ENCODE measurements around the gene DNMT3A.

The DNMT3A gene

DNA sequence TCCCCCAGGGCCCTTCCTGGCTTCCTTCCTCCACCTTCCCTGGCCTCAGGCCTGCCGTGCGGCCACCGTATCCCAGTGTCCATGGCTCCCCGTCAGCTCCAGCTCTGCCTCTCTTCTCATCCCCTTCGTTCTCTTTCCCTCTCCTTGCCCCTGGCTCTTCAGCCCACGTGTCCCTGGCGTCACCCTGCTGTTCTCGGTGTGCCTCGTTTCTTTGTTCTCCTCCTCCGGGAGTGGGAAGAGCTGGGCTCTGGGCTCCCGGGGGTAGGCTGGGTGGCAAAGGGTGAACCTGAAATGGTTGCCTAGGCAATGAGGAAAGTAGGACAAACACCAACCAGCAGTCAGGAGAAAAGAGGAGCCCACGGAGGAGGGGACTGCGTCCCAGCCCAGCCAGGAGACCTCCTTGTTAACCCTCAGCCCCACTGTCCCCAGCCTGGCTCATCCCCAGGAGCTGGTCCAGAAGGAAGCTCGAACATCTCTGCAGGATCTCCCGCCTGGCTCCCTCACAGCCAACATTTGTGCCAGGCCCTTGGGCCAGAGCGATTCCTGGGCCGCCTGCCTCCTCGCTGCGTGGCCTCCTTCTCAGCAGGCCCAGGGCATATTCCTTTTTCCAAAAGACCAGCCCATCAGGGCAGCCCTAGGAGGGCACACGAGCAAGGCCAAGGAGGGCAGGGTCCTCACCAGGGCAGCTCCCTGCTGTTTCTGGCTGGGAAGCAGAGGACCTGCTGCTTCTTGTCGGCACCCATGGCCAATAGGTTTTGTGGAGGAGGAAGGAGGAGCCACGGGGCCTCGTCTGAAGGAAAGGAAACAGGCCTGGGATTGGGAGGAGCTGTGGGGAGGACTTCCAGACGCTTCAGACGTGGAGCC, 30.9 kb upstream of the DNMT3A start:
- no peak for DNase-seq (ENCODE audit: low spot score)

DNA sequence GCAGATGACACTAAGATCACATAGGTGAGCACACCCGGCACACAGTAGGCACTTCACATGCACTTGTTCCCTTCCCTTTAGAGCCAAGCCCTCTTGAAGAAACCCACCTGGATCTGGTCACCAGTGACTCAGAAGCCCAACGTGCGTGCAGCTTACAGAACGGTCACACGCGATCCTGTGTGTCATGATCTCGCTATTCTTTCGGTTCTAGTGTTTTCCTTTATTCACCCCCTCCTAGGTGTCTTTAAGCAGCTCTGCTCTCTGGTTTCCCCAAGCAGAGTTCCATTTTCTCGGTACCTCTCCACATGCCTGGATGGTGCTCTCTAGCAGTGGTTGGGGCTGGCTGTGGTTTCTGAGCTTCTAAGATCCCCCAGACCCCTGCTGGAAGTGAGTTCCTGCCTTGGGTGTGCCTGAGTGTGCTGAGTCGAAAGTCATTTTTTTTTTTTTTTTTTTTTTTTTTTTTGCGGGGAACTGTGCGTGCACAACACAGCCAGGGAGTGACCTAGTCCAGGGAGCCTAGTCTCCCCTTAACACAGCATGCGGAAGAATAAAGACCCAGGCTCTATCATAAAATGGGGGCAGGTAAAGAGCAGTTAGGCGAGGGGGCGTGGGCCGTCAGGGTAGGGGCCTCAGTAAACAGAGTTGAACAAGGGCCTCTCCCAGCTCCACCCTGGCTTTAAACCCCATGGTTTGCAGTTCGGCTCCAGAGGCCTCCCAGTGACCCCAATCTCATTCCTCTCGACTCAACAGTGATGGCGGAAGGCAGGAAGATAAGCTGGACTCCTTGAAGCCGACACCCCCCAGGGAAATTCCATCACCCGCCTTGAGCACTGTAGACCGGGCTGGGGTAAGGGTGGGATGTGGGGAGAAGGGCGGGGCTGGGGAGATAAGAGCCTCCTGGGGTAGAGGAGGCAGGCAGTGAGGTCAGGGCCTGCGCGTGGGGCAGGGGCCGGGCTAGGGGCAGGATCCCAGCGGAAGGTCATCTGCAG, 29.8 kb upstream of the DNMT3A start:
- no peak for DNase-seq (ENCODE audit: low spot score)

DNA sequence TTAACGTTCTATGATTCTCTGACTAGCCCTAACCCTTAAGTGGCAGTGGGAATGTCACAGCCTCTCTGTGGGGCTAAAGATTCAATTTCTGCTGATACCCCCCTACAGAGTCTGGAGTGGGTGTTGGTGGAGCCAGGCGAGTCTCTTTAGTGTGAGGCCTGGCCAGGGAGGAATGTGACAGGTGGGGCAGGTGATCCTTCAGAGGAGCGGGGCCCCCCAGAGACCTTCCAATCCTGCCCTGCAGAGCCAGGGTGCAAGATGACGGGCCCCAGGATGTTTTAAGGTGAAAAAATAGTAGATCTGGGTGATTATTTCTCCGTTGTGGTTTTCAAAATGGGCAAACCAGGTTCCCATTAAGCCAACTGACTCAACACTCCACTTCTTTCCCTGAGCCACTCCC, 28.2 kb upstream of the DNMT3A start:
- DNase-seq (ENCODE audit: low spot score), result no peak

DNA sequence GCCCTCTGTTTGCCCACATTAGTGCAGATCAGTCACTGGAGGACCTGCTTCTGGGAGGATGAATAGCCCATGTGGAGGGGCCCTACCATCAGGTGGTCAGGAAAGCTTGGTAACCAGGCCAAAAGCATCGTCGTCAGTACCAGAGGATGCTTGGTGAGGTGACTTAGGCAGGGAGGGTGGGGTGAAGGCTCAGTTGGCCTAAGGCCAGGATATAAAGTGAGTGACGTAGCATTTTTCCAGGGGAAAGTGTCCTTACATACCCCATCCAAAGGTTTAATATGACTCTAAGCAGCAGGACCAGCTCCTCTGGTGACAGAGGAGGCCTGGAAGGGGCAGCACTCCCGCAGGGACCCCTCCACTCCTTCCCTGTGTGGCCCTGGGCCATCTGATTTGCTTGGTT, 27.7 kb upstream of the DNMT3A start:
- no peak for DNase-seq (ENCODE audit: low spot score)

DNA sequence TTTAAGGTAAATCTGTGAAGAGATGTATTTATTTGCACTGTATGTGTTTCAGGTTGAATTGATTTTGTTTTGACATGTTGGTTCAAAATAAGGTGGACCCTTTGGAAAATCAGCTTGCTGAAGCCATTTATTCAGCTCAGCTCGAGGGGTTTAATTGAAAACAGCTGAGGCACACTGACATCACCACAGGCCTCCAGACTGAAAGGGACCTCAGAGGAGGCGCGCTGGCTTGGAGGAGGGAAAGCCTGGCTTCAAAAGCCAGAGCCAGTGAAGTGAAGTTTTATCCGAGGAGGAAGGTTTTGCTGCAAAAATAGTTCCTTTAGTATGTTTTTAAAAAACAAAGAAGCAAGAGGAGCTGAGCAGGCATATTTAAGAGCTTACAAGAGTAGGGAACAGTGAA, 26.9 kb upstream of the DNMT3A start:
- no peak for DNase-seq (ENCODE audit: low spot score)

DNA sequence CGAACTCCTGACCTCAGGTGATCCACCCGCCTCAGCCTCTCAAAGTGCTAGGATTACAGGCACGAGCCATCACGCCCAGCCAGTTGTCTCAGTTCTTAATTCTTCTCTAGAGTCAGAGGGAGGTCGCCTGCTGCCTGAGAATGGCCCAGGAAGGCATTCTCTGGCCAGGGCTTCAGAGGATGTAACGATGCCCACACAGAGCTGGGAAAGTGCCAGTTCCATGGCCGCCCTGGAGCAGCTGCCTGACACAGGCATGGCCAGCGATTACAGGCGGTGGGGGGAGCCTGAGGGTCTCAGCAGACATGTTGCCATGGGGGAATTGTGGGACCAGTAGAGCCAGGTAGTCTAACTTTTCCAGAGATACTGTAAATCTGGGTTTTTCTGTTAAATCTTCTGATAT, 25.6 kb upstream of the DNMT3A start:
- DNase-seq (ENCODE audit: low spot score), result no peak

DNA sequence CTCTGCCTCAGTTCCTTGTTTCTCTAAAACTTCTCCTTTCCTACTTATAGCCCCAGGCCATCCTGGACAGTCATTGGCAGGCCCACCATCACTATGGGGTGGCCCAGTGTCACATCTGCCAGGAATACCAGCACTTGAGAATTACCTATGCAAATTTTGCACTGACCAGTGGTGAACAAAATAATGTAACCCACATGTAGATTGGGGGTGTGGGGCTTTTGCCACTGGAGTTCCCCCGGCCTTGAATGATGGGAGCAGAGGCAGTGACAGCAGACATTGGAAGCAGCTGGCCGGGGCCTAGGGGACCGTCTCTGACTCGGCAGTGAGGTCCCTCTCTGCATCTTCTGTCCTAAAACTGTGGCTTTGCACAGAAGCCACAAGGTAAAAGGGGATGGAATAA, 24.9 kb upstream of the DNMT3A start:
- DNase-seq (ENCODE audit: low spot score), result no peak

DNA sequence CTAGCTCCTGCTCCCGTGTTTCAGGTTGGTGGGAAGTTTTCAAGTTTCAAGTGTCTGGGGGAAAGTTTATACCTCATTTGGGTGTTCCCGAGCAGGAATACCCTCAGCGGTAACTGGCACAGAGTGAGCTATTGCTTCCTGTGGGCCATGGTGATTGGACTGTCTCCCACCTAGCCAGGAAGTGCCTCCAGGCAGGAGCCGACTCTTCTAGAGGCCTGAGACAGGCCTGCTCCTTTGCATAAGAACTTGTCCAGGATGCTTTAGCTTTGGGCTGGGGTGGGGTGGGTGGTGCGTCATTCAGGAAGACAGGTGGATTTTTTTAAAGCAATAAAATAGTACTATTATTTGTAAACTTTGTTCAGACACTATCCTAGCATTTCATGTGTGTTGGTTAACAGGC, 23.5 kb upstream of the DNMT3A start:
- DNase-seq (ENCODE audit: low spot score), result no peak

DNA sequence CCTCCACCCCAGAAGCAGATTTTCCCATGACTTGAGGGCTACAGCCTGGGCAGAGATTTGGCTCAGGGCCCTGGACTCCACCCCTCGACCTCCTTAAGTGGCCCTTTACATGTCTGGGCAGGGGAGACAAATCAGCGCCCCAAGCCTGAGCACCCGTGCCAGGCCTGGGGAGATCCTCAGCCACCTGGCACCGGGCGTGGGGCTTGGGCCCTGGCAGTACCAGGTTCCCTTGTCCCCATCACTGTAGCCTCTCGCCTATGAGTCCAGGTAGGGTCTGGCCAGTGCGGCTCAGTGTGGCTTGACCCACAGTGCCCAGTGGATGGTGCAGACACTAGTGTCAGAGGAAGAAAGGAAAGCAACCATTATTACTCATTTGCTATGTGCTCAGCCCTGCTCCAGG, 22.0 kb upstream of the DNMT3A start:
- DNase-seq (ENCODE audit: low spot score), result no peak

DNA sequence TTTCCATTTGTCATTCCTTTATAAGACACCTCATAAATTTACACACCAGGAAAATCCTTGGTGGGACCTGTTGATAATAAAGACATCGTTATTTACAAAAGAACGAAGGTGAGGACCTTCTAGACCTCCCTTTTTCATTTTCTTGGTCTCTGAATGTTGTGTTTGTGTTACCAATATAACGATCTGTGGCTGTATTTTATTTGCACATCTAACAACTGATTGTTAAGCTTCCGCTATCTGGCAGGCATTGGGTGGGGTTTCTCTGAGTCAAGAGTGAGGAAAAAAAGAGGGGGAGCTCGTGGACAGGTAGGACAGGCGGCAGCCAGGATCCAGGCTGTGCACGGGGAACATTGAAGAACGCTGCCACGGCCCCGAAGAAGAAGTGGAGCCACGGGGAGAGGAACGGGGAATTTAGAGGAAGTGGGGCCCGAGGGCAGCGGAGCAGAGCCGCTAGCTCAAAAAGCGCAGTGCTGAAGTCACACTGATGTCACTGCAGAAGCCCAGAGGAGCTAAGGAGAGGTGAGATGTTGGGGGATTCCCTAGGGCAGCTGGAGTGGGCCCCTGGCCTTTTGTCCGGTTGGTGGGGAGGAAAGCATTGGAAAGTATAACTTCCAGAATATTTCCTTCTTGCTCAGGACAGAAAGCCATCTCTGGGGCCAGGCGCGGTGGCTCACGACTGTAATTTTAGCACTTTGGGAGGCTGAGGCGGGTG, 20.9 kb upstream of the DNMT3A start:
- peak; percentile 59 for DNase-seq (ENCODE audit: low spot score)

DNA sequence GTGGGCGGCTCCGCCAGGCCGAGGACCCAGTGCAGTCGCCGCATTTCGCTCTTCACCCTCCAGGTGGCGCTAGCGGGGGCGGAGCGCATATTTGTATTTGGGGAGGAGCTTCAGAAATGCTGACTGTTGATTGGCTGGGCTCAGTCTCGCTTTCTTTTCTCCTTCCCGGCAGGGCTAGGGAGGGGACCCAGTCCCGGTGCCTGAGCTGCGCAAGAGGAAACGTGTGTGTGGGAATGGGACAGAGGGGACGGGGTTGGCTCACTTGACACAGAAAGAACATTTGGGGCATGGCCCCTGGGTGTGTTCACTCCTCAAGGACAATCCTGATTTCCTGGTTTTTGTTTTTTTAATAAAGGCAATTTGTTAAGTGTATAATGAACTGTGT, 20.3 kb upstream of the DNMT3A start:
- DNase-seq (ENCODE audit: low spot score), result peak; percentile 95

DNA sequence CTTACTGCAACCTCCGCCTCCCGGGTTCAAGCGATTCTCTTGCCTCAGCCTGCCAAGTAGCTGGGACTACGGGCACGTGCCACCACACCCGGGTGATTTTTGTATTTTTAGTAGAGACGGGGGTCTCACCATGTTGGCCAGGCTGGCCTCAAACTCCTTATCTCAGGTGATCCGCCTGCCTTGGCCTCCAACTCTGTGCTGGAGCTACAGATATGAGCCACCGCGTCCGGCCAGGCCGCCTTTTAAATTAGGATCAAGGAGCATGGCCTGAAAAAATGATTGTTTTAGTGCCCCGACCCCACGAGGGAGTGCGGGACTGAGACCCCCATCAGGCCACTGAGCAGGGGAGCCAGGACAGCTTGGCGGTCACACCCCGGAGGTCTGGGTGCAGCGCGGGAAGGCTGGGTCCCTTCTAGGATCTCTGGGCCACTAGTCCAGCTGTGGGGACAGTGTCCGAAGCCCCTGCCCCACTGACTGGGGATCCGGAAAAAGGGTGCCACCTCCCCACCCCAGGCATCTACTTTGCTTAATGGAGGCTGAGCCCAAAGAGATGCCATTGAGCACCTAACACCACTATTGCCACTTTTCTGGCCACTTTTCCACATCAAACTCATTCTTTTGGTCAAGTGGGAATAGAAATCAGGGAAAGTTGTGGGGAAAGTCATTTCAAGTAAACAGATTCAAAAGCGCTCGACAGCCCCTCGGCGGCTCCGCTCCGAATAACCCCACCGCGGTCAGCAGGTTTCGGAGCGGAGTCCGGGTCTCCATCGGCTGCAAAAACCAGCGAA, 19.7 kb upstream of the DNMT3A start:
- no peak for DNase-seq (ENCODE audit: low spot score)

DNA sequence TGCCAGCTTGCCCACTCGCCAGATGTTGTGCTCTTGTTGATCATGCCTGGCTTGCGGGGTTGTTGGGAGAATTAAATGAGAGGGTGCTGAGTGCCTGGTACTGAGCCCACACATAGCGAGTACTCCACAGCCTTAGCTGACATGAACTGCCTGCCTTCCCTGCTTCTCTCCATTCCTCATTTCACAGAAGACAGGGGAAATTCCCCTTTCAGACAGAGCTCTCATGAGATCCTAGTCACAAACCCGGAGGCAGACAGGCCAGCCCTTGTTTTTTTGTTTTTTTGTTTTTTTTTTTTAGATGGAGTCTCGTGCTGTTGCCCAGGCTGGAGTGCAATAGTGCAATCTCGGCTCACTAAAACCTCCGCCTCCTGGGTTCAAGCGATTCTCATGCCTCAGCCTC, 17.1 kb upstream of the DNMT3A start:
- DNase-seq (ENCODE audit: low spot score), result no peak

DNA sequence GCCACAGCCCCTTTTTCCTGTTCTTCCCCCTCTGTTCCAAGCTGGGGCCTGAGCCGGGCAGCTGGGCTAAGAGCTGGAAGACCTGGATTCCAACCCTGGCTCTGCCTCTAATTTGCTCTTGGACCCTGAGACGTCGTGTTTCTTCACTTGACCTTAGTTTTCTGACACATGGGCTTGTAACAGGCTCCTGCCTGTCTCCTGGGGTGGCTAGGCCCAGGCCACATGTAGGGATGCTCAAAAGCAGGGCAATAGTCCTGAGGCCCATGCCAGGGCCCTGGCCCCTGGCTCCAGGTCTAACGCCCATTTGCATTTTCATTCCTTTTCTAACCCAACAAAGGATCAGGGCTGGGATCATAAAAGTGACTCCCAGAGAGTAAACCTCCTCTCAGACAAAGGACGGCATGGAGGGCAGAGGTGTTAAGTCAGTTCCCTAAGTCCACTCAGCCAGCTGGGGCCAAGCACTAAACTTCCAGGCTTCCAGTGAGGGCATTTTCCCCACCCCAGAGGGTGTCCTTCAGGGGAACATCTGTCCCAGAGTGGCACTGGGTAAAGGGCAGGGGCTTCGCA, 16.6 kb upstream of the DNMT3A start:
- no peak for DNase-seq (ENCODE audit: low spot score)

DNA sequence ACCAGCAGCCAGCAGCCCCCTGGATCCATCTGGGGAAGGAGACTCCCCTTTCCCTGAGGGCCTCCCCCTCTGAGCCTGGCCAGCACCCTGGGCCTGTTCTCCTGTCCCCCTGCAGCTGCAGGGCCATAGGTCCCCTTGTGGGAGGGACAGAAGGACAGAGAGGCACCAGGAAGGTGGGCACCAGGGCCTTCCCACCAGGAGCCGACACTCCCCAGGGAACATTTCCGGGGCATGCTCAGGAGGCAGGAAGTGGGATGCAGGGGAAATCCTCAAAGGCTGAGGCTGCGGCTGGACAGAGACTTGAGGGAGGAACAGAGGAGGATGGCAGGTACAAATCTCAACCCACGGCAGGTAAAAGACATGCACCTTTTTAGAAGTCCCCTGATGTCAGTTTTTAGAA, 14.4 kb upstream of the DNMT3A start:
- DNase-seq (ENCODE audit: low spot score), result no peak

DNA sequence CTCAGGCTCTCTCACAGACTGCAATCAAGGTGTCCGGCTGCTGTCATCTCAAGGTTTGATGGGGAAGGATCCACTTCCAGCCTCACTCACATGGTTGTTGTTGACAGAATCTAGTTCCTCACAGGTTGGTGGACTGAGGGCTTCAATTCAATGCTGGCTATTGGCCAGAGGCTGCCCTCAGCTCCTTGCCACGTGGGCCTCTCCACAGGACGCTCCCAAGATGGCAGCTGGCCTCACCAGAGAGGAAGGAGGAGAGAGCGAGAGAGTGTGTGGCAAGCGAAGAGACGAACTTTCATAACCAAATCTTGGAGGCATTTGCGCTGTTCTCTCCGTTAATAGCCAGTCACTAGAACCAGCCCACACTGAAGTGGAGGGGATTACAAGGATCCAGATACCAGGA, 13.5 kb upstream of the DNMT3A start:
- DNase-seq (ENCODE audit: low spot score), result no peak

DNA sequence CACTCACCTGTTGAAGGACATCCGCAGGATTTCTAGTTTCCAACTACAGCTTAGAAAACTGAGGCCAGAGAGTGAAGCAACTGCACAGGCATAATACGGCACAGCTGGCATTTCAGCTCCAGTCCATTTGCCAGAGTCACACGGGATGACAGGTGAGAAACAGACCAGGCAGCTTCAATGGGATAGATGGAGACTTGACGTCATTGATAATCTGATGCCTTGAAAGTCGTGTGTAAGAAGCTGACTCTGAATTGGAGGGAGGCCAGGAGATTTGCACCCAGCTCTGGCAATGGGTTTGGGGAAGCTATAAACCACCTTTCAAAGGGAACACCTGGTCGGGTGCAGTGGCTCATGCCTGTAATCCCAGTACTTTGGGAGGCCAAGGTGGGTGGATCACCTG, 12.4 kb upstream of the DNMT3A start:
- DNase-seq (ENCODE audit: low spot score), result no peak

DNA sequence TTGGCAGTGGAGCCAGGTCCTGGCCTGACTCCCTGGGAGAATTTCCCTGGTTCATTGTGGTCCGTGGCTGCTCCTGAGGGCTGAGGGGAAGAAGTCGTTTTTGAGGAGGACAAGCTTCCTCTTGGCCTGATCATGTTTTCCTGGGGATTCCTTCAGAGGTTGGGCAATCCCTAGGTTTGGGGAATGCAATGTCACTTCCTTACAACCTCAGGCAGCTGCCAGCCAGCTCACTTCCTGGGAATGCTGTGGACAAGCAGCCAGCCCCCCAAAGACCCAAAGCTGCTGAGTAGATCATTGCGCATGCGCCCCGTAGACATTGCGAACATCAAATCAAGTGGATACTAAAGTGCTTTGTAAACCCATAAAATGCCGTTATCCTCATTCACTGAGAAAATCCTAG, 7.7 kb upstream of the DNMT3A start:
- DNase-seq (ENCODE audit: low spot score), result no peak

DNA sequence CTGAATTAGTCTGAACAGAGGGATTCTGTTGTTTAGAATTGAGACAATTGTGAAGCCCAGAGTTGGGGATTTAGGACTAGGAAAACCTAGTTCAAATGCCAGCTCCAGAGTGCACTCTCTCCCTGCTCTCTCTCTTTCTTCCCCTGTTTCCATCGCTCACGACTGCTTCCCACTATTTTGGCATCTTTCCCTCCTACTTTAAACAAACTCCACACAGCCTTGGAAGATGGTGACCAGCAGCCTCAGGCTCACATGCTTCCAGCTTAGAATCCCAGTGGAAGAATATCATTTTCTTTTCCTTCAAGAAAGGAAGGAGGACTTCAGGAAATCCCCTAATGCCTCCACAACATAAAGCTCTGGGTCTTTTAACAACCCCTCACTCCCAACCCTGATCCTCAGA, 6.1 kb upstream of the DNMT3A start:
- DNase-seq (ENCODE audit: low spot score), result no peak

DNA sequence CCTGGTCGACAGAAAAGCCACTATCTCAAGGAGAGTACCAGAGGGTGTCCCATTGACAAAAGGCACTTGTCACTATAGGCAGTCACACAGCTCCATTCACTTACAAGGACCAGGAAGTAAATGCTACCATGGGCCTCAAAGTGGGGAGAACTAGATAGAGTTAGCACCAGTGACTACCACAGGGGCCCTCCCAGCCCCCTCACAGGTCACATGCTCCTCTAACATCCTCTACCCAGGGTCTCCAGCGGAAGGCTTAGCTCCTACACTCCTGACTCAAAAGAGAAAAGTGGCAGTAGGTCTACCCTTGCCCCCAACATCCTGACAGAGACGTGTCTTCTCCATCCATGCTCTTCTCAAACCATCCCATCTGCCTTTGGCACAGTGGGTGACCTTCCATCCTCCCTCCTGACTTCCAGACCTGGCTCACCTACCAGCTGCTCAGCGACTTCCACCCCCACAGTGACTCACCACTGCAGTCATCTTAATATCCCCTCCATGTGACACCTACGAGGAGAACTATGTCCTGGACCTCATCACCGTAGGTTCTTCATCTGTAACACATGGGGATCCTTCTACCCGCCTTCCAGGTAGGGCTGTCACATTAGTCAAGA, 5.6 kb upstream of the DNMT3A start:
- no peak for DNase-seq (ENCODE audit: low spot score)
